ENCODE measurements around the gene ZNF423.

DNA sequence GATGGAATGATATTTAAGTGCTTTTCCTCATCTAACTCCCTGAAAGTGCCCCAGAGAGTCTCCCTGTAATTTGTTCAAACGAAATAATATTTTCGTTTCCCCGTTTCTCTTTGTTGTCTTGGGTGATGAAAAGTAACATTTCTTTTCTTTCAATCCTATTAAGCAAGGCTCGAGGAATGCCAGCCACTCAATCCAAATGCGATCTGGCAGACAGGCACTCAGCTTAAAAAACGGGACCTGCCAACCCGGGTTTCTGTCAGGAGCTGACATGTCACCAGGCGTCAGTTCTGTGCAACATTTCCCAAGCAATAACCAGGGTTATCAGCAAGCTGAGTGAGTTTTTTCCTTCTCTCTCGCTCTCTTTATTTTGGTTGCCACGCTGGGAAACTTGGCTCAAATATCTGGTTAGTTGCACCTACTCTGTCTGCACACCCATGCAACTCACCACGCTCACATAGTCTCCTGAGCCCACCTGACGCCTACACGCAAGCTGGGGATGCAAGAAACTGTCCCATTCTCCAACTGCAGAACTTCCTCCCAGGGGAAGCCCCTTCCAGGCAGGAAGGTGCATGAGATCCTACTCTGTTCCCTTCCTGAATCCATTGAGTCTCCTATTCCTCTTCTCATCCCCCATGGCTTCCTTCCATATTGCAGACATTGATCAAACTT, 274.1 kb downstream of the ZNF423 start:
- TF ChIP-seq, protein P1, sequence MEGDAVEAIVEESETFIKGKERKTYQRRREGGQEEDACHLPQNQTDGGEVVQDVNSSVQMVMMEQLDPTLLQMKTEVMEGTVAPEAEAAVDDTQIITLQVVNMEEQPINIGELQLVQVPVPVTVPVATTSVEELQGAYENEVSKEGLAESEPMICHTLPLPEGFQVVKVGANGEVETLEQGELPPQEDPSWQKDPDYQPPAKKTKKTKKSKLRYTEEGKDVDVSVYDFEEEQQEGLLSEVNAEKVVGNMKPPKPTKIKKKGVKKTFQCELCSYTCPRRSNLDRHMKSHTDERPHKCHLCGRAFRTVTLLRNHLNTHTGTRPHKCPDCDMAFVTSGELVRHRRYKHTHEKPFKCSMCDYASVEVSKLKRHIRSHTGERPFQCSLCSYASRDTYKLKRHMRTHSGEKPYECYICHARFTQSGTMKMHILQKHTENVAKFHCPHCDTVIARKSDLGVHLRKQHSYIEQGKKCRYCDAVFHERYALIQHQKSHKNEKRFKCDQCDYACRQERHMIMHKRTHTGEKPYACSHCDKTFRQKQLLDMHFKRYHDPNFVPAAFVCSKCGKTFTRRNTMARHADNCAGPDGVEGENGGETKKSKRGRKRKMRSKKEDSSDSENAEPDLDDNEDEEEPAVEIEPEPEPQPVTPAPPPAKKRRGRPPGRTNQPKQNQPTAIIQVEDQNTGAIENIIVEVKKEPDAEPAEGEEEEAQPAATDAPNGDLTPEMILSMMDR (IDR thresholded peaks at IDR 0.05): no peak
- no peak for TF ChIP-seq POLR2A (IDR thresholded peaks at IDR 0.05)
